ENCODE measurements around the gene RNF227. TPM values are rescaled to one million over a fixed set of nuclear protein-coding genes. Genes with fewer than 3 reads are reported as not detected.

Gene RNF227
- total and polyA plus RNA-seq, 2 of the 13 experiments (the other 11 are each of a cell fraction or from before 2014, with no cell fraction given), result 0.20 to 0.79 TPM

- TF ChIP-seq ZNF503 (CRISPR knock-in tag; IDR thresholded peaks at IDR 0.05) (no peak), ZNF263 (CRISPR knock-in tag; IDR thresholded peaks at IDR 0.05) (peak; percentile 50; the same call in 1 of the 2 replicates)
Observed at GRCh38 chr17:7885367-7886226, 30.5 kb downstream of the RNF227 start (continued).

GRCh38 chr17:7884581-7885366 lies 31.3 kb downstream of the RNF227 start:
- H3K9me3 ChIP-seq (ENCODE audit: low read length), result no peaks in the 10 kb centered on the region
- H3K27ac ChIP-seq (ENCODE audit: extremely low read length, insufficient read depth, low read length), result no peak overlapping the region
- no peak overlapping the region for H2AFZ ChIP-seq (ENCODE audit: low read length)
- no peaks in the 10 kb centered on the region for H3K79me2 ChIP-seq (ENCODE audit: insufficient read depth, low read length)
- POLR2A ChIA-PET, result interaction anchor here (1.5 to 1.7 kb wide), 2 partner anchors 21 to 28 kb away, joined by 4 to 6 read pairs; partner anchors contain the start of gene NAA38
- CTCF ChIA-PET (ENCODE audit: low intra/inter-chr PET ratio, low total read pairs), result no interaction called here
- no peaks in the 10 kb centered on the region for H3K36me3 ChIP-seq (replicated peaks in 1 of 2; ENCODE audit: control insufficient read depth in 1 of 2, insufficient read depth in 2 of 2, low read length in 2 of 2)
- no peak for TF ChIP-seq RFX5 (IDR thresholded peaks at IDR 0.05; ENCODE audit: low read depth, low read length)
- TF ChIP-seq ZNF263 (CRISPR knock-in tag; IDR thresholded peaks at IDR 0.05), result peak; percentile 69
- H4K20me1 ChIP-seq (ENCODE audit: insufficient read depth, low read length), result no peaks in the 10 kb centered on the region
- peaks cover 58% of the 10 kb centered on the region for H3K4me1 ChIP-seq (ENCODE audit: insufficient read depth, low read length)
- 5% methylated on average over 29 of the region's 100 CpGs for WGBS (ENCODE audit: low lambda C conversion rate)
- in situ Hi-C loops (cut with HindIII; ENCODE audit: extremely low pct_ligation_motif_present, low pct_unique_long_range_greater_than_20kb) (no loop called here), intact Hi-C loops (cut with micrococcal nuclease; ENCODE audit: unreplicated experiment) (no loop called here)
- no peak overlapping the region; the same call in 1 of the 2 replicates for H3K4me2 ChIP-seq (ENCODE audit: low read depth, low read length)
- DNase-seq (ENCODE audit: low spot score), result no peak
- ATAC-seq, result no peak
- BruUV-seq (replicated peaks), result no TSS peak
- FAIRE-seq, result no peak
- peak overlapping the region in 2 of 3 experiments; percentile 68 to 76; a peak in 4 of 6 replicates for H3K4me3 ChIP-seq (replicated peaks in 1 of 3; ENCODE audit: insufficient read depth in 1 of 3, low read depth in 2 of 3, low read length in 3 of 3)
- H3K9ac ChIP-seq (ENCODE audit: insufficient read depth, low read depth, low read length), result no peak overlapping the region
- H3K27me3 ChIP-seq (ENCODE audit: control insufficient read depth in 1 of 2, insufficient read depth in 2 of 2, low read length in 2 of 2), result peaks cover 1 to 22% of the 10 kb centered on the region in 2 experiments; a peak in 2 of 5 replicates
